ENCODE results near the gene ZNF28.
"Not testable (repeated sequence)": the region's sequence is repeated elsewhere in the genome, so short reads cannot be mapped to it uniquely, and the experiment has no call there.

ZNF28 gene

DNA sequence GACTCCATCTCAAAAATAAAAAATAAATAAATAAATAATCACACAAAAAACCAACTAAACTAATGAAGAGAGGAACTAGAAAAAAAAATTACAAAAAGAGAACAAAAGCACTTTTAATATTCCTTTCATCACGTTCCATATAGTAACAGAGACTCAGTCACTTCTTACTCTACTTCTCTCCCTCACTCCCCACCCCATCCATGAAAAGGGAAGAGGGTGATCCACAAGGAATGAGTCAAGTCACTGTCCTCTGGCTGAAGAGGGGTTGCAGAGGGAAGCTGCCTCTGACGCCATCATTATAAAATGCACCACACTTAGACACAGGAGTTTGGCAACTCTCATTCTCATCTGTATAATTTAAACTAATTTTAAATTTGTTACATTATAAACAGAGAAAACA is 38.6 kb downstream of the ZNF28 start:
- in situ Hi-C loops (cut with MboI; ENCODE audit: low sequenced_read_pairs), result not testable (repeated sequence)

- in situ Hi-C loops (cut with MboI; ENCODE audit: low sequenced_read_pairs), result no loop called here
These were observed 42.6 kb downstream of the ZNF28 start for GRCh38 chr19:52778811-52779210.

DNA sequence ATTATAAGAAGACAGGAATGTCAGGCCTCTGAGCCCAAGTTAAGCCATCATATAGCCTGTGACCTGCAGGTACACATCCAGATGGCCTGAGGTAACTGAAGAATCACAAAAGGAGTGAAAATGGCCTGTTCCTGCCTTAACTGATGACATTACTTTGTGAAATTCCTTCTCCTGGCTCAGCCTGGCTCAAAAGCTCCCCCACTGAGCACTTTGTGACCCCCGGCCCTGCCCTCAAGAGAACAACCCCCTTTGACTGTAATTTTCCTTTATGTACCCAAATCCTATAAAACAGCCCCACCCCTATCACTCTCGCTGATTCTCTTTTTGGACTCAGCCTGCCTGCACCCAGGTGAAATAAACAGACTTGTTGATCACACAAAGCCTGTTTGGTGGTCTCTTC is 65.0 kb downstream of the ZNF28 start:
- in situ Hi-C loops (cut with MboI; ENCODE audit: low sequenced_read_pairs), result not testable (repeated sequence)

GRCh38 chr19:52749780-52750179 is 71.7 kb downstream of the ZNF28 start:
- in situ Hi-C loops (cut with MboI; ENCODE audit: low sequenced_read_pairs), result no loop called here

- in situ Hi-C loops (cut with MboI; ENCODE audit: low sequenced_read_pairs), result no loop called here
These were observed 73.0 kb downstream of the ZNF28 start for GRCh38 chr19:52748336-52748950.

Data from HL-60/S4 (cell line).